K562 (cell line): ENCODE measurements around the gene VRK2. TPM values are rescaled to one million over a fixed set of nuclear protein-coding genes. Genes with fewer than 3 reads are reported as not detected.
A peak's percentile ranks its signal among the peaks of the same experiment; 100 is the strongest.

ENCODE experiments used
- HSF4 ChIP-seq: fragments of 250-450 bp; sonication (Bioruptor Pico); IDR thresholded peaks from 2 replicates; pipeline ENCODE4 v2.1.2; 2022; ENCODE audit warnings: mild to moderate bottlenecking, moderate library complexity, borderline replicate concordance
- LCOR ChIP-seq: sonication (generic); formaldehyde crosslinking; IDR thresholded peaks from 2 replicates; pipeline ENCODE4 v1.8.0; 2022; ENCODE audit warnings: mild to moderate bottlenecking, missing genetic modification reagents
- MYC ChIP-seq, 2 experiments: fragments of 250-450 bp in 1 of 2; sonication (Bioruptor Pico) in 1 of 2; IDR thresholded peaks; 2 replicates each; pipeline versions ENCODE4 v1.5.1 to v1.6.1; 2012 to 2021; ENCODE audit warnings: low read depth in 2 of 2, borderline replicate concordance in 1 of 2, improper control_type of control experiment in 1 of 2, low read length in 1 of 2, mild to moderate bottlenecking in 1 of 2, moderate library complexity in 1 of 2
- PTBP1 ChIP-seq: fragments of 200-400 bp; formaldehyde crosslinking; IDR thresholded peaks from 2 replicates; pipeline ENCODE4 v1.6.1; 2017; ENCODE audit warnings: low read depth, low read length
- RBM39 ChIP-seq: fragments of 200-400 bp; formaldehyde crosslinking; optimal IDR thresholded peaks from 2 replicates; pipeline ENCODE3; 2018; ENCODE audit warnings: low read depth, low read length
- SIN3B ChIP-seq: fragments of 450-650 bp; IDR thresholded peaks from 2 replicates; pipeline ENCODE4 v1.6.1; 2017; ENCODE audit warnings: low read depth, mild to moderate bottlenecking, moderate library complexity
- XRCC5 ChIP-seq: fragments of 200-400 bp; formaldehyde crosslinking; IDR thresholded peaks from 2 replicates; pipeline ENCODE4 v1.6.1; 2017; ENCODE audit warnings: low read depth, mild to moderate bottlenecking, low read length
- ZNF384 ChIP-seq: IDR thresholded peaks from 2 replicates; pipeline ENCODE4 v1.6.1; 2012; ENCODE audit warnings: low read depth, low read length, improper control_type of control experiment
- polyA plus RNA-seq, 8 experiments: library from polyadenylated mRNA; depleted of rRNA in 4 of 8; stranded (reverse) in 5 of 8; unstranded in 3 of 8; fragments of >200 nt; fragmentation: Nextera tagmentation in 2 of 8; fragmentation: Illumina TruSeq in 1 of 8; extraction: Ambion mirVana in 2 of 8; extraction: Trizol in 1 of 8; gene quantifications; 2 replicates each; pipeline versions ENCODE4 v1.2.1 to v1.2.3, GENCODE V29; 2011 to 2014; ENCODE audit warnings: inconsistent platforms in 1 of 8, missing spikeins in 1 of 8
- total RNA-seq, 7 experiments: library from RNA; depleted of rRNA in 6 of 7; stranded (reverse); fragments of >200 nt in 6 of 7; fragmentation: Illumina TruSeq in 2 of 7; extraction: Trizol in 2 of 7; gene quantifications; 2 replicates each; pipeline versions ENCODE4 v1.2.1 to v1.2.3, GENCODE V29; 2011 to 2021; ENCODE audit warnings: low replicate concordance in 1 of 7
- TF ChIP-seq, protein P1 (sequence below): fragments of 450-650 bp; IDR thresholded peaks from 2 replicates; pipeline ENCODE4 v1.6.1; 2016; ENCODE audit warnings: low read depth
- TF ChIP-seq, protein P2 (sequence below): fragments of 450-650 bp; IDR thresholded peaks from 2 replicates; pipeline ENCODE4 v1.6.1; 2014; ENCODE audit warnings: low read depth, mild to moderate bottlenecking, moderate library complexity, borderline replicate concordance
- TF ChIP-seq, protein P3 (sequence below), 2 experiments: fragments of 450-650 bp in 1 of 2; IDR thresholded peaks; 2 replicates each; pipeline ENCODE4 v1.6.1; 2011 to 2017; ENCODE audit warnings: low read depth in 2 of 2, antibody characterized with exemption in 1 of 2, borderline replicate concordance in 1 of 2, low read length in 1 of 2, mild to moderate bottlenecking in 1 of 2, mixed read lengths in 1 of 2; ENCODE audit not compliant: control insufficient read depth in 1 of 2
- TF ChIP-seq, protein P4 (sequence below): fragments of 250-450 bp; sonication (Bioruptor Pico); IDR thresholded peaks from 2 replicates; pipeline ENCODE4 v1.8.0; 2021; ENCODE audit warnings: moderate library complexity, mild to moderate bottlenecking, inconsistent platforms

Gene VRK2
- total and polyA plus RNA-seq, 9 of the 15 experiments (the other 6 are each of a cell fraction or from before 2014, with no cell fraction given), result 22.6 to 49.2 (median 36.2) TPM

DNA sequence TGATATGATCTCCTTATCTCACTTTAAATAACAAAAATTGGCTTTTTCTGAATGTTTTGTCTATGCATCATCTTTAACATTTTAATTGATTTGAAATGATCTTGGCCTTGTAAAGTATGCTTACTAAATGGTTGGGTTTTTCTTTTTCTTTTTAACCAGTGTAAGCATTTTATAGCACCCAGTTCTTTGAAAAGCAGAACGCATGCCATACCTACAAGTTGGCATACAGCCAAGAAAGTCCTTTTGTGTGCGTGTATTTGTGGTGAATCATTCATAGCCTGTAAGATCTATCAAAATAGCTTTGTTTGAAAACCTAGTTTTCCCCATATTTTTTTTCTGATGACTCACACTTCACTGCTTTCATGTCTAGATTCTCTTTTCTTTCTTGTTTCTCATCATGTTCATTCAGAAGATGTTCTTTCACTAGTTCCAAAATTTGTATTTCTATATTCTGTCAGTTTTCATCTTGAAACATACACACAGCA, 4.1 kb upstream of the VRK2 start (continued):
- TF ChIP-seq, protein P1, sequence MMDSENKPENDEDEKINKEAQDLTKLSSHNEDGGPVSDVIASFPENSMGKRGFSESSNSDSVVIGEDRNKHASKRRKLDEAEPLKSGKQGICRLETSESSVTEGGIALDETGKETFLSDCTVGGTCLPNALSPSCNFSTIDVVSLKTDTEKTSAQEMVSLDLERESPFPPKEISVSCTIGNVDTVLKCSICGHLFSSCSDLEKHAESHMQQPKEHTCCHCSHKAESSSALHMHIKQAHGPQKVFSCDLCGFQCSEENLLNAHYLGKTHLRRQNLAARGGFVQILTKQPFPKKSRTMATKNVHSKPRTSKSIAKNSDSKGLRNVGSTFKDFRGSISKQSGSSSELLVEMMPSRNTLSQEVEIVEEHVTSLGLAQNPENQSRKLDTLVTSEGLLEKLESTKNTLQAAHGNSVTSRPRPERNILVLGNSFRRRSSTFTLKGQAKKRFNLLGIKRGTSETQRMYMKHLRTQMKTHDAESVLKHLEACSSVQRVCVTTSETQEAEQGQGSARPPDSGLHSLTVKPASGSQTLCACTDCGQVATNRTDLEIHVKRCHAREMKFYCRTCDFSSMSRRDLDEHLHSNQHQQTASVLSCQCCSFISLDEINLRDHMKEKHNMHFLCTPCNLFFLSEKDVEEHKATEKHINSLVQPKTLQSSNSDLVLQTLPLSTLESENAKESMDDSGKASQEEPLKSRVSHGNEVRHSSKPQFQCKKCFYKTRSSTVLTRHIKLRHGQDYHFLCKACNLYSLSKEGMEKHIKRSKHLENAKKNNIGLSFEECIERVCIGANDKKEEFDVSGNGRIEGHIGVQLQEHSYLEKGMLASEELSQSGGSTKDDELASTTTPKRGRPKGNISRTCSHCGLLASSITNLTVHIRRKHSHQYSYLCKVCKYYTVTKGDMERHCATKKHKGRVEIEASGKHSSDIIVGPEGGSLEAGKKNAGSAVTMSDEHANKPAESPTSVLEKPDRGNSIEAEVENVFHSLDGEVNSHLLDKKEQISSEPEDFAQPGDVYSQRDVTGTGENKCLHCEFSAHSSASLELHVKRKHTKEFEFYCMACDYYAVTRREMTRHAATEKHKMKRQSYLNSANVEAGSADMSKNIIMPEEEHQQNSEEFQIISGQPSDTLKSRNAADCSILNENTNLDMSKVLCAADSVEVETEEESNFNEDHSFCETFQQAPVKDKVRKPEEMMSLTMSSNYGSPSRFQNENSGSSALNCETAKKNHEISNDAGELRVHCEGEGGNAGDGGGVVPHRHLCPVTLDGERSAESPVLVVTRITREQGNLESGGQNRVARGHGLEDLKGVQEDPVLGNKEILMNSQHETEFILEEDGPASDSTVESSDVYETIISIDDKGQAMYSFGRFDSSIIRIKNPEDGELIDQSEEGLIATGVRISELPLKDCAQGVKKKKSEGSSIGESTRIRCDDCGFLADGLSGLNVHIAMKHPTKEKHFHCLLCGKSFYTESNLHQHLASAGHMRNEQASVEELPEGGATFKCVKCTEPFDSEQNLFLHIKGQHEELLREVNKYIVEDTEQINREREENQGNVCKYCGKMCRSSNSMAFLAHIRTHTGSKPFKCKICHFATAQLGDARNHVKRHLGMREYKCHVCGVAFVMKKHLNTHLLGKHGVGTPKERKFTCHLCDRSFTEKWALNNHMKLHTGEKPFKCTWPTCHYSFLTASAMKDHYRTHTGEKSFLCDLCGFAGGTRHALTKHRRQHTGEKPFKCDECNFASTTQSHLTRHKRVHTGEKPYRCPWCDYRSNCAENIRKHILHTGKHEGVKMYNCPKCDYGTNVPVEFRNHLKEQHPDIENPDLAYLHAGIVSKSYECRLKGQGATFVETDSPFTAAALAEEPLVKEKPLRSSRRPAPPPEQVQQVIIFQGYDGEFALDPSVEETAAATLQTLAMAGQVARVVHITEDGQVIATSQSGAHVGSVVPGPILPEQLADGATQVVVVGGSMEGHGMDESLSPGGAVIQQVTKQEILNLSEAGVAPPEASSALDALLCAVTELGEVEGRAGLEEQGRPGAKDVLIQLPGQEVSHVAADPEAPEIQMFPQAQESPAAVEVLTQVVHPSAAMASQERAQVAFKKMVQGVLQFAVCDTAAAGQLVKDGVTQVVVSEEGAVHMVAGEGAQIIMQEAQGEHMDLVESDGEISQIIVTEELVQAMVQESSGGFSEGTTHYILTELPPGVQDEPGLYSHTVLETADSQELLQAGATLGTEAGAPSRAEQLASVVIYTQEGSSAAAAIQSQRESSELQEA, result no peak
- TF ChIP-seq SIN3B, result no peak
- TF ChIP-seq, protein P2, sequence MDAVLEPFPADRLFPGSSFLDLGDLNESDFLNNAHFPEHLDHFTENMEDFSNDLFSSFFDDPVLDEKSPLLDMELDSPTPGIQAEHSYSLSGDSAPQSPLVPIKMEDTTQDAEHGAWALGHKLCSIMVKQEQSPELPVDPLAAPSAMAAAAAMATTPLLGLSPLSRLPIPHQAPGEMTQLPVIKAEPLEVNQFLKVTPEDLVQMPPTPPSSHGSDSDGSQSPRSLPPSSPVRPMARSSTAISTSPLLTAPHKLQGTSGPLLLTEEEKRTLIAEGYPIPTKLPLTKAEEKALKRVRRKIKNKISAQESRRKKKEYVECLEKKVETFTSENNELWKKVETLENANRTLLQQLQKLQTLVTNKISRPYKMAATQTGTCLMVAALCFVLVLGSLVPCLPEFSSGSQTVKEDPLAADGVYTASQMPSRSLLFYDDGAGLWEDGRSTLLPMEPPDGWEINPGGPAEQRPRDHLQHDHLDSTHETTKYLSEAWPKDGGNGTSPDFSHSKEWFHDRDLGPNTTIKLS, result no peak
- TF ChIP-seq RBM39, result no peak
- TF ChIP-seq LCOR (CRISPR knock-in tag), result no peak
- TF ChIP-seq MYC (IDR thresholded peaks at IDR 0.05; ENCODE audit: low read depth, low read length), result 0 out of 2 replicates have a peak, but pooled peaks have one; percentile 27
- no peak for TF ChIP-seq MYC (CRISPR knock-in tag; IDR thresholded peaks at IDR 0.05; ENCODE audit: borderline replicate concordance, low read depth)
- no peak for TF ChIP-seq XRCC5
- TF ChIP-seq HSF4 (CRISPR knock-in tag), result no peak
- no peak; the same call in 1 of the 2 replicates for TF ChIP-seq ZNF384
- TF ChIP-seq, protein P3, sequence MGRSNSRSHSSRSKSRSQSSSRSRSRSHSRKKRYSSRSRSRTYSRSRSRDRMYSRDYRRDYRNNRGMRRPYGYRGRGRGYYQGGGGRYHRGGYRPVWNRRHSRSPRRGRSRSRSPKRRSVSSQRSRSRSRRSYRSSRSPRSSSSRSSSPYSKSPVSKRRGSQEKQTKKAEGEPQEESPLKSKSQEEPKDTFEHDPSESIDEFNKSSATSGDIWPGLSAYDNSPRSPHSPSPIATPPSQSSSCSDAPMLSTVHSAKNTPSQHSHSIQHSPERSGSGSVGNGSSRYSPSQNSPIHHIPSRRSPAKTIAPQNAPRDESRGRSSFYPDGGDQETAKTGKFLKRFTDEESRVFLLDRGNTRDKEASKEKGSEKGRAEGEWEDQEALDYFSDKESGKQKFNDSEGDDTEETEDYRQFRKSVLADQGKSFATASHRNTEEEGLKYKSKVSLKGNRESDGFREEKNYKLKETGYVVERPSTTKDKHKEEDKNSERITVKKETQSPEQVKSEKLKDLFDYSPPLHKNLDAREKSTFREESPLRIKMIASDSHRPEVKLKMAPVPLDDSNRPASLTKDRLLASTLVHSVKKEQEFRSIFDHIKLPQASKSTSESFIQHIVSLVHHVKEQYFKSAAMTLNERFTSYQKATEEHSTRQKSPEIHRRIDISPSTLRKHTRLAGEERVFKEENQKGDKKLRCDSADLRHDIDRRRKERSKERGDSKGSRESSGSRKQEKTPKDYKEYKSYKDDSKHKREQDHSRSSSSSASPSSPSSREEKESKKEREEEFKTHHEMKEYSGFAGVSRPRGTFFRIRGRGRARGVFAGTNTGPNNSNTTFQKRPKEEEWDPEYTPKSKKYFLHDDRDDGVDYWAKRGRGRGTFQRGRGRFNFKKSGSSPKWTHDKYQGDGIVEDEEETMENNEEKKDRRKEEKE (IDR thresholded peaks at IDR 0.05; ENCODE audit: borderline replicate concordance in 1 of 2, control insufficient read depth in 1 of 2, low read depth in 2 of 2, low read length in 1 of 2), result no peak
- TF ChIP-seq, protein P4, sequence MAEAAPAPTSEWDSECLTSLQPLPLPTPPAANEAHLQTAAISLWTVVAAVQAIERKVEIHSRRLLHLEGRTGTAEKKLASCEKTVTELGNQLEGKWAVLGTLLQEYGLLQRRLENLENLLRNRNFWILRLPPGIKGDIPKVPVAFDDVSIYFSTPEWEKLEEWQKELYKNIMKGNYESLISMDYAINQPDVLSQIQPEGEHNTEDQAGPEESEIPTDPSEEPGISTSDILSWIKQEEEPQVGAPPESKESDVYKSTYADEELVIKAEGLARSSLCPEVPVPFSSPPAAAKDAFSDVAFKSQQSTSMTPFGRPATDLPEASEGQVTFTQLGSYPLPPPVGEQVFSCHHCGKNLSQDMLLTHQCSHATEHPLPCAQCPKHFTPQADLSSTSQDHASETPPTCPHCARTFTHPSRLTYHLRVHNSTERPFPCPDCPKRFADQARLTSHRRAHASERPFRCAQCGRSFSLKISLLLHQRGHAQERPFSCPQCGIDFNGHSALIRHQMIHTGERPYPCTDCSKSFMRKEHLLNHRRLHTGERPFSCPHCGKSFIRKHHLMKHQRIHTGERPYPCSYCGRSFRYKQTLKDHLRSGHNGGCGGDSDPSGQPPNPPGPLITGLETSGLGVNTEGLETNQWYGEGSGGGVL (CRISPR knock-in tag), result no peak
- TF ChIP-seq PTBP1, result no peak
